GM21619 (cell line): Measurements from ENCODE around the gene KHNYN.
A peak's percentile ranks its signal among the peaks of the same experiment; 100 is the strongest.
"Not testable (repeated sequence)": the region's sequence is repeated elsewhere in the genome, so short reads cannot be mapped to it uniquely, and the experiment has no call there.

ENCODE experiments used
- ATAC-seq: cut with Tn5 transposase; IDR thresholded peaks from one replicate; pipeline ENCODE4 v1.9.1; 2021; ENCODE audit not compliant: unreplicated experiment

Gene KHNYN

GRCh38 chr14:24465805-24466204 is 36.1 kb downstream of the KHNYN start:
- no peak for ATAC-seq

- not testable (repeated sequence) for ATAC-seq
Measured at GRCh38 chr14:24470450-24470849, 40.7 kb downstream of the KHNYN start.

- no peak for ATAC-seq
Measured at GRCh38 chr14:24473211-24473610, 43.5 kb downstream of the KHNYN start.

- ATAC-seq, result no peak
Measured at GRCh38 chr14:24475261-24475660, 45.5 kb downstream of the KHNYN start.

- ATAC-seq, result not testable (repeated sequence)
Measured at GRCh38 chr14:24479999-24480398, 50.2 kb downstream of the KHNYN start.

- peak; percentile 82 for ATAC-seq
Measured at GRCh38 chr14:24481622-24482324, 52.0 kb downstream of the KHNYN start.

- not testable (repeated sequence) for ATAC-seq
Measured at GRCh38 chr14:24482699-24483303, 53.0 kb downstream of the KHNYN start.

GRCh38 chr14:24483604-24484252 is 54.0 kb downstream of the KHNYN start:
- no peak for ATAC-seq
